H9 (cell line): ENCODE results near the gene KLF13. TPM values are rescaled to one million over a fixed set of nuclear protein-coding genes. Genes with fewer than 3 reads are reported as not detected.

Source experiments
- DNase-seq: peaks from one replicate; pipeline ENCODE4 v3.0.0-alpha.2; 2017
- H2AFZ ChIP-seq: one replicate; pipeline ENCODE4 v1.6.1; 2013; ENCODE audit warnings: mild to moderate bottlenecking, low read length, control low read depth, moderate library complexity
- H2AK5ac ChIP-seq: 2 replicates; pipeline ENCODE4 v1.6.1; 2013; ENCODE audit warnings: low read length, control low read depth, mixed read lengths; ENCODE audit not compliant: insufficient read length
- H2BK120ac ChIP-seq: one replicate; pipeline ENCODE4 v1.6.1; 2013; ENCODE audit warnings: low read depth, mild to moderate bottlenecking, low read length, control low read depth, inconsistent platforms; ENCODE audit not compliant: poor library complexity, severe bottlenecking
- H2BK12ac ChIP-seq: 2 replicates; pipeline ENCODE4 v1.6.1; 2013; ENCODE audit warnings: low read length, control low read depth, mixed read lengths, low read depth; ENCODE audit not compliant: insufficient read length
- H2BK15ac ChIP-seq: 2 replicates; pipeline ENCODE4 v1.6.1; 2013; ENCODE audit warnings: low read depth, low read length, control low read depth
- H2BK20ac ChIP-seq: one replicate; pipeline ENCODE4 v1.6.1; 2013; ENCODE audit warnings: low read depth, mild to moderate bottlenecking, low read length, control low read depth, inconsistent platforms; ENCODE audit not compliant: poor library complexity, severe bottlenecking
- H2BK5ac ChIP-seq: 2 replicates; pipeline ENCODE4 v1.6.1; 2013; ENCODE audit warnings: low read length, control low read depth, mixed read lengths; ENCODE audit not compliant: insufficient read length
- H3K14ac ChIP-seq: 2 replicates; pipeline ENCODE4 v1.6.1; 2013; ENCODE audit warnings: low read length, control low read depth; ENCODE audit not compliant: insufficient read depth
- H3K18ac ChIP-seq: 2 replicates; pipeline ENCODE4 v1.6.1; 2013; ENCODE audit warnings: low read depth, mild to moderate bottlenecking, mixed read lengths, low read length, control low read depth; ENCODE audit not compliant: insufficient read length
- H3K23ac ChIP-seq: 2 replicates; pipeline ENCODE4 v1.6.1; 2013; ENCODE audit warnings: low read length, control low read depth, mixed read lengths, low read depth; ENCODE audit not compliant: insufficient read length
- H3K23me2 ChIP-seq: 2 replicates; pipeline ENCODE4 v1.6.1; 2013; ENCODE audit warnings: low read depth, mild to moderate bottlenecking, mixed read lengths, low read length, control low read depth; ENCODE audit not compliant: insufficient read length, poor library complexity, severe bottlenecking
- H3K27ac ChIP-seq: 2 replicates; pipeline ENCODE4 v1.5.1; 2013; ENCODE audit warnings: low read length, control low read depth, mixed read lengths, low read depth; ENCODE audit not compliant: insufficient read length
- H3K27me3 ChIP-seq: 2 replicates; pipeline ENCODE4 v1.6.1; 2013; ENCODE audit warnings: low read length, control low read depth, inconsistent platforms; ENCODE audit not compliant: insufficient read depth
- H3K4ac ChIP-seq: 2 replicates; pipeline ENCODE4 v1.6.1; 2013; ENCODE audit warnings: low read depth, mild to moderate bottlenecking, control low read depth, inconsistent platforms, low read length, moderate library complexity
- H3K4me1 ChIP-seq: 2 replicates; pipeline ENCODE4 v1.6.1; 2013; ENCODE audit warnings: low read length, control low read depth, inconsistent platforms; ENCODE audit not compliant: insufficient read depth
- H3K4me2 ChIP-seq: 2 replicates; pipeline ENCODE4 v1.6.1; 2013; ENCODE audit warnings: low read length, control low read depth, mixed read lengths; ENCODE audit not compliant: insufficient read length, insufficient read depth
- H3K56ac ChIP-seq: 2 replicates; pipeline ENCODE4 v1.6.1; 2013; ENCODE audit warnings: low read depth, mild to moderate bottlenecking, mixed read lengths, low read length, control low read depth; ENCODE audit not compliant: insufficient read length
- H3K79me1 ChIP-seq: 2 replicates; pipeline ENCODE4 v1.6.1; 2013; ENCODE audit warnings: low read depth, mild to moderate bottlenecking, moderate library complexity, low read length, control low read depth, inconsistent platforms; ENCODE audit not compliant: insufficient read depth, poor library complexity, severe bottlenecking
- H3K79me2 ChIP-seq: 2 replicates; pipeline ENCODE4 v1.6.1; 2013; ENCODE audit warnings: low read length, control low read depth, inconsistent platforms; ENCODE audit not compliant: insufficient read depth
- H3K9ac ChIP-seq: 2 replicates; pipeline ENCODE4 v1.6.1; 2013; ENCODE audit warnings: low read length, control low read depth, mixed read lengths; ENCODE audit not compliant: insufficient read length; ENCODE audit errors: extremely low read depth
- H3K9me3 ChIP-seq: one replicate; pipeline ENCODE4 v1.6.1; 2013; ENCODE audit warnings: low read depth, low read length, inconsistent platforms; ENCODE audit not compliant: control insufficient read depth
- H3T11ph ChIP-seq: one replicate; pipeline ENCODE4 v1.6.1; 2013; ENCODE audit warnings: mild to moderate bottlenecking, low read length, control low read depth, inconsistent platforms
- H4K20me1 ChIP-seq: one replicate; pipeline ENCODE4 v1.6.1; 2013; ENCODE audit not compliant: control insufficient read depth, insufficient read length, insufficient read depth
- H4K5ac ChIP-seq: 2 replicates; pipeline ENCODE4 v1.6.1; 2013; ENCODE audit warnings: low read depth, mild to moderate bottlenecking, mixed read lengths, low read length, control low read depth; ENCODE audit not compliant: insufficient read length
- H4K8ac ChIP-seq: replicated peaks from 2 replicates; pipeline ENCODE4 v1.6.1; 2013; ENCODE audit warnings: low read length, control low read depth, mixed read lengths, low read depth; ENCODE audit not compliant: insufficient read length
- H4K91ac ChIP-seq: 2 replicates; pipeline ENCODE4 v1.6.1; 2013; ENCODE audit warnings: low read depth, mild to moderate bottlenecking, moderate library complexity, mixed read lengths, low read length, control low read depth; ENCODE audit not compliant: insufficient read length
- H3K27ac Mint-ChIP-seq, 3 experiments: 2 replicates in 2 of 3; 3 replicates in 1 of 3; pipeline ENCODE4 v1.8.0; 2020 to 2021; ENCODE audit warnings: mixed read lengths in 3 of 3, mild to moderate bottlenecking in 1 of 3, moderate library complexity in 1 of 3
- H3K27me3 Mint-ChIP-seq: 2 replicates; pipeline ENCODE4 v1.8.0; 2021; ENCODE audit warnings: low read depth, mild to moderate bottlenecking, moderate library complexity, mixed read lengths
- H3K36me3 Mint-ChIP-seq, 3 experiments: 2 replicates in 2 of 3; 3 replicates in 1 of 3; pipeline ENCODE4 v1.8.0; 2020 to 2021; ENCODE audit warnings: low read depth in 3 of 3, mixed read lengths in 3 of 3; ENCODE audit not compliant: insufficient read depth in 1 of 3
- H3K4me1 Mint-ChIP-seq, 2 experiments: 2 replicates each; pipeline ENCODE4 v1.8.0; 2020; ENCODE audit warnings: mixed read lengths in 2 of 2
- H3K4me3 Mint-ChIP-seq, 2 experiments: 2 replicates in 1 of 2; 3 replicates in 1 of 2; pipeline ENCODE4 v1.8.0; 2020 to 2021; ENCODE audit warnings: mild to moderate bottlenecking in 2 of 2, mixed read lengths in 2 of 2, moderate library complexity in 1 of 2
- H3K9me3 Mint-ChIP-seq, 2 experiments: 2 replicates in 1 of 2; 3 replicates in 1 of 2; pipeline ENCODE4 v1.8.0; 2020; ENCODE audit warnings: mild to moderate bottlenecking in 2 of 2, mixed read lengths in 2 of 2, moderate library complexity in 1 of 2
- WGBS: extraction: QIAGEN DNeasy Blood & Tissue Kit; methylation state at CpG from one replicate; pipeline ENCODE4 v1.1.7; 2013; ENCODE audit warnings: missing lambda C conversion rate, low lambda C conversion rate, mixed read lengths; ENCODE audit not compliant: insufficient read length; ENCODE audit errors: extremely low coverage; 5-methylcytosine and 5-hydroxymethylcytosine counted together
- total RNA-seq: library from RNA; stranded (reverse); gene quantifications from 2 replicates; pipeline ENCODE4 v1.2.1, GENCODE V29; 2021
- TF ChIP-seq, protein P1 (sequence below): fragments of 200-600 bp; sonication (generic); conservative IDR thresholded peaks from 3 replicates; pipeline ENCODE4 v1.8.0; 2021; ENCODE audit warnings: antibody characterized with exemption, mild to moderate bottlenecking

Gene KLF13
- total RNA-seq, 1 experiment from 2014 or later: 33.4 TPM

DNA sequence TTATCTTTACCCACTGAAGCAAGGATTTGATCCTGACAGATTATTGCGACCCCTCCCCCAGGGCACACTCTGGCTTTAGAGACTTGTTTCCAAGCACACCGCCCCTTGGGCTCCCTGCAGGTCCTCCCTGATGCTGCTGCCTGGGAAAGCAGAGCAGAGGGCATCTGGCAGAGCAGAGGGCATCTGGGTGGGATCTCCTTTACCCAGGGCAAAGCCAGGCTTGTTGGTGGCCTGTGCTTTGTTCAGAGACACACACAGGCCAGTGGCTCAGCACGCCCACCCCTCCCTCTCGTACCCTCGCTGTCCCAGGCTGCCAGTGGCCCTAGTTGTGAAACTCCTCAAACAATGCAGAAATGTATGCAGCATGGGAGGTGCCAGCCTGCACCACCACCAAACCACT lies 4.8 kb downstream of the KLF13 start:
- Histone ChIP-seq H3K27ac (no peak overlapping the region), H3K79me1 (peaks cover 3% of the 10 kb centered on the region), H2AK5ac (no peak overlapping the region), H4K91ac (no peak overlapping the region), H3K18ac (no peak overlapping the region), H4K20me1 (no peaks in the 10 kb centered on the region), H2BK5ac (no peak overlapping the region), H4K8ac (no peak overlapping the region), H3K14ac (no peak overlapping the region), H3K23ac (no peak overlapping the region), H3K79me2 (peaks cover 13% of the 10 kb centered on the region), H3T11ph (no peak overlapping the region), H3K27me3 (no peaks in the 10 kb centered on the region), H4K5ac (no peak overlapping the region), H3K4me2 (no peak overlapping the region), H3K23me2 (peaks cover 9% of the 10 kb centered on the region), H2BK120ac (no peak overlapping the region), H3K9me3 (no peaks in the 10 kb centered on the region), H2BK20ac (no peak overlapping the region), H3K4ac (no peak overlapping the region), H3K9ac (no peak overlapping the region), H3K56ac (no peak overlapping the region), H2AFZ (no peak overlapping the region), H2BK15ac (no peak overlapping the region), H3K4me1 (peaks cover 4% of the 10 kb centered on the region; the same call in 1 of the 2 replicates), H2BK12ac (no peak overlapping the region)
- DNase-seq: no peak
- TF ChIP-seq, protein P1, sequence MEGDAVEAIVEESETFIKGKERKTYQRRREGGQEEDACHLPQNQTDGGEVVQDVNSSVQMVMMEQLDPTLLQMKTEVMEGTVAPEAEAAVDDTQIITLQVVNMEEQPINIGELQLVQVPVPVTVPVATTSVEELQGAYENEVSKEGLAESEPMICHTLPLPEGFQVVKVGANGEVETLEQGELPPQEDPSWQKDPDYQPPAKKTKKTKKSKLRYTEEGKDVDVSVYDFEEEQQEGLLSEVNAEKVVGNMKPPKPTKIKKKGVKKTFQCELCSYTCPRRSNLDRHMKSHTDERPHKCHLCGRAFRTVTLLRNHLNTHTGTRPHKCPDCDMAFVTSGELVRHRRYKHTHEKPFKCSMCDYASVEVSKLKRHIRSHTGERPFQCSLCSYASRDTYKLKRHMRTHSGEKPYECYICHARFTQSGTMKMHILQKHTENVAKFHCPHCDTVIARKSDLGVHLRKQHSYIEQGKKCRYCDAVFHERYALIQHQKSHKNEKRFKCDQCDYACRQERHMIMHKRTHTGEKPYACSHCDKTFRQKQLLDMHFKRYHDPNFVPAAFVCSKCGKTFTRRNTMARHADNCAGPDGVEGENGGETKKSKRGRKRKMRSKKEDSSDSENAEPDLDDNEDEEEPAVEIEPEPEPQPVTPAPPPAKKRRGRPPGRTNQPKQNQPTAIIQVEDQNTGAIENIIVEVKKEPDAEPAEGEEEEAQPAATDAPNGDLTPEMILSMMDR: no peak
- Mint-ChIP-seq H3K4me3 (no peak overlapping the region), H3K27me3 (no peaks in the 10 kb centered on the region), H3K27ac (no peak overlapping the region), H3K4me1 (peaks cover 53 to 63% of the 10 kb centered on the region in 2 experiments), H3K9me3 (no peaks in the 10 kb centered on the region; a peak in 1 of 5 replicates), H3K36me3 (peaks cover 0 to 10% (median 2%) of the 10 kb centered on the region in 3 experiments; a peak in 3 of 7 replicates)
- no CpG with 5 or more reads among the region's 5 CpGs for WGBS
